ENCODE data around the gene LSM3. TPM values are rescaled to one million over a fixed set of nuclear protein-coding genes. Genes with fewer than 3 reads are reported as not detected.

Gene LSM3
- total RNA-seq, 1 experiment from 2014 or later, result 10.2 TPM

DNA sequence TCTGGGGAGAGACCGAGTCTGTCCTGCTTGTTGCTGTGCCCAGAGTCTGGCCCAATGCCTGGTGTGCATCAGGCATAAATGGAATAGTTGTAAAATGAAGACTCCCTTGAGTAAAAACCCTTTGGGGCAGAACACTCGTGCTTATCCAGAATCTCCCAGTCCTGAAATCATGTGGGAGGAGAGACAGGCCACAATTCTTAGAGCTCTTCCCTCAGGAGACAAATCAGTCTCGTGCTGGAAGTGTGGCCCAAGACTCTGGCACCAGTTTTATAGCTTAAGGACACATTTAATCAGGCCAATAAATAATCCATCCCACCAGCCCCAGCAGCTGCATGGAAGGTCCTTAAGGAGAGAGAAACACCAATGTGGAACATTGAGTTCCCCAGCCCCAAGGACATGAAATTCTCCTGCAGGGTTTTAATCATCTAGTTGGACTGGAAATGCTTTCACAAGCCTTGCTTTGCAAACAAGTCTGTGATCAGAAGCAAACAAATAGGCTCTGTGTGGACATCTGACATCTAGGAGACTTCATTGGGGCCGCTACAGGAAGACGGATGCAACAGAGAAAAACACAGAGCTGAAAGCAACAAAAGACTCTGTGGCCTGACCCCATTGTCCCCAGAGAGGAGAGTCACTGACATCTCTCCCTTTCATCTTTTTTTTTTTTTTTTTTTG lies 70.4 kb downstream of the LSM3 start:
- Mint-ChIP-seq H3K36me3 (ENCODE audit: insufficient read depth, unreplicated experiment) (no peaks in the 10 kb centered on the region), H3K27me3 (ENCODE audit: insufficient read depth, unreplicated experiment) (peaks cover 10% of the 10 kb centered on the region), H3K4me3 (ENCODE audit: unreplicated experiment) (no peak overlapping the region), H3K27ac (ENCODE audit: low read depth, unreplicated experiment) (no peak overlapping the region), H3K9me3 (ENCODE audit: unreplicated experiment) (no peaks in the 10 kb centered on the region), H3K4me1 (ENCODE audit: insufficient read depth, unreplicated experiment) (no peaks in the 10 kb centered on the region)
- no TSS peak for BruUV-seq (replicated peaks)
- TF ChIP-seq, protein P1, sequence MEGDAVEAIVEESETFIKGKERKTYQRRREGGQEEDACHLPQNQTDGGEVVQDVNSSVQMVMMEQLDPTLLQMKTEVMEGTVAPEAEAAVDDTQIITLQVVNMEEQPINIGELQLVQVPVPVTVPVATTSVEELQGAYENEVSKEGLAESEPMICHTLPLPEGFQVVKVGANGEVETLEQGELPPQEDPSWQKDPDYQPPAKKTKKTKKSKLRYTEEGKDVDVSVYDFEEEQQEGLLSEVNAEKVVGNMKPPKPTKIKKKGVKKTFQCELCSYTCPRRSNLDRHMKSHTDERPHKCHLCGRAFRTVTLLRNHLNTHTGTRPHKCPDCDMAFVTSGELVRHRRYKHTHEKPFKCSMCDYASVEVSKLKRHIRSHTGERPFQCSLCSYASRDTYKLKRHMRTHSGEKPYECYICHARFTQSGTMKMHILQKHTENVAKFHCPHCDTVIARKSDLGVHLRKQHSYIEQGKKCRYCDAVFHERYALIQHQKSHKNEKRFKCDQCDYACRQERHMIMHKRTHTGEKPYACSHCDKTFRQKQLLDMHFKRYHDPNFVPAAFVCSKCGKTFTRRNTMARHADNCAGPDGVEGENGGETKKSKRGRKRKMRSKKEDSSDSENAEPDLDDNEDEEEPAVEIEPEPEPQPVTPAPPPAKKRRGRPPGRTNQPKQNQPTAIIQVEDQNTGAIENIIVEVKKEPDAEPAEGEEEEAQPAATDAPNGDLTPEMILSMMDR (IDR thresholded peaks at IDR 0.05; ENCODE audit: unreplicated experiment), result no peak
- intact Hi-C loops (cut with micrococcal nuclease), result no loop called here
- no peak for DNase-seq (ENCODE audit: unreplicated experiment)
- CTCF ChIA-PET, result interaction anchor here (0.9 to 1.9 kb wide), 7 partner anchors 13 to 672 kb away, joined by 3 to 11 read pairs (median 4); no protein-coding TSS in a partner anchor
- POLR2A ChIA-PET, result no interaction called here

Other genes starting within 250 kb of the LSM3 start
- 31.6 and 35.0 TPM in 2 replicates for gene CHCHD4, start 53.9 kb upstream of the LSM3 start, total RNA-seq (2022)
- 120 and 124 TPM in 2 replicates for gene TMEM43, start 53.8 kb upstream of the LSM3 start, total RNA-seq (2022)
- gene XPC, start 216 bp upstream of the LSM3 start, total RNA-seq (2022), result 73.3 and 83.6 TPM in 2 replicates
- gene SLC6A6, start 223.8 kb downstream of the LSM3 start, total RNA-seq (2022), result 4.6 and 7.6 TPM in 2 replicates

All from MCF 10A (cell line).